ENCODE measurements around the gene TRIM8. TPM values are rescaled to one million over a fixed set of nuclear protein-coding genes. Genes with fewer than 3 reads are reported as not detected.

Gene TRIM8
- total and polyA plus RNA-seq, 9 of the 15 experiments (the other 6 are each of a cell fraction or from before 2014, with no cell fraction given), result 1.7 to 26.0 (median 9.1) TPM

GRCh38 chr10:102645741-102646609 lies 1.7 kb downstream of the TRIM8 start (continued):
- TF ChIP-seq CHD4 (IDR thresholded peaks at IDR 0.05; ENCODE audit: insufficient read depth, insufficient replicate concordance, low read depth, low read length, poor library complexity, severe bottlenecking) (no peak), HES1 (IDR thresholded peaks at IDR 0.05; ENCODE audit: low read depth) (no peak), MIER1 (IDR thresholded peaks at IDR 0.05; ENCODE audit: low read depth) (no peak), SAFB (IDR thresholded peaks at IDR 0.05; ENCODE audit: borderline replicate concordance, low read depth, low read length) (no peak), ADNP (tag; IDR thresholded peaks at IDR 0.05) (no peak), JUNB (CRISPR knock-in tag; conservative IDR thresholded peaks at IDR 0.05) (no peak), RCOR1 (IDR thresholded peaks at IDR 0.05; ENCODE audit: borderline replicate concordance in 1 of 2, low read depth in 2 of 2, low read length in 2 of 2) (no peak; a peak in 2 of 4 replicates), SIN3A (IDR thresholded peaks at IDR 0.05; ENCODE audit: borderline replicate concordance in 2 of 2, control insufficient read depth in 1 of 2, low read depth in 2 of 2, low read length in 2 of 2) (0 out of 4 replicates have a peak, but pooled peaks of 1 of the 2 experiments have one; percentile 43), RBM17 (IDR thresholded peaks at IDR 0.05; ENCODE audit: borderline replicate concordance, low read depth, low read length) (no peak), CC2D1A (IDR thresholded peaks at IDR 0.05) (0 out of 2 replicates have a peak, but pooled peaks have one; percentile 26), MTA1 (IDR thresholded peaks at IDR 0.05; ENCODE audit: borderline replicate concordance) (0 out of 2 replicates have a peak, but pooled peaks have one; percentile 56), PCBP2 (IDR thresholded peaks at IDR 0.05; ENCODE audit: low read depth, low read length, poor library complexity, severe bottlenecking) (no peak), ARID1B (IDR thresholded peaks at IDR 0.05) (peak; percentile 72), UBTF (IDR thresholded peaks at IDR 0.05; ENCODE audit: borderline replicate concordance in 1 of 2, low read depth in 2 of 2, low read length in 2 of 2) (peak; percentile 69 to 87; a peak in 1 of 4 replicates), ZBTB11 (CRISPR knock-in tag; IDR thresholded peaks at IDR 0.05) (peak in 1 of 3 experiments; percentile 57; a peak in 1 of 6 replicates)
